Ishikawa (cell line): ENCODE results near the gene TNFRSF17.

ENCODE experiments used
- CEBPB ChIP-seq: IDR thresholded peaks from 2 replicates; pipeline ENCODE4 v1.6.1; 2012
- CREB1 ChIP-seq: IDR thresholded peaks from 2 replicates; pipeline ENCODE4 v1.6.1; 2012; ENCODE audit warnings: low read depth
- EGR1 ChIP-seq: IDR thresholded peaks from 2 replicates; pipeline ENCODE4 v1.6.1; 2012
- EP300 ChIP-seq: IDR thresholded peaks from 2 replicates; pipeline ENCODE4 v1.6.1; 2012; ENCODE audit warnings: borderline replicate concordance
- FOXM1 ChIP-seq: IDR thresholded peaks from 2 replicates; pipeline ENCODE4 v1.6.1; 2012; ENCODE audit warnings: low read depth, borderline replicate concordance
- NFIC ChIP-seq: IDR thresholded peaks from 2 replicates; pipeline ENCODE4 v1.6.1; 2012
- RAD21 ChIP-seq: IDR thresholded peaks from 2 replicates; pipeline ENCODE4 v1.6.1; 2012; ENCODE audit warnings: low read depth
- TAF1 ChIP-seq: IDR thresholded peaks from 2 replicates; pipeline ENCODE4 v1.6.1; 2012; ENCODE audit warnings: low read depth, mild to moderate bottlenecking
- TCF12 ChIP-seq: IDR thresholded peaks from 2 replicates; pipeline ENCODE4 v1.6.1; 2012; ENCODE audit warnings: low read depth
- TEAD4 ChIP-seq: IDR thresholded peaks from 2 replicates; pipeline ENCODE4 v1.6.1; 2012
- YY1 ChIP-seq: IDR thresholded peaks from 2 replicates; pipeline ENCODE4 v1.6.1; 2012; ENCODE audit warnings: low read depth
- ZBTB7A ChIP-seq: IDR thresholded peaks from 2 replicates; pipeline ENCODE4 v1.6.1; 2012; ENCODE audit warnings: low read depth
- TF ChIP-seq, protein P1 (sequence below): IDR thresholded peaks from 2 replicates; pipeline ENCODE4 v1.6.1; 2012; ENCODE audit warnings: low read depth, mild to moderate bottlenecking
- TF ChIP-seq, protein P2 (sequence below): IDR thresholded peaks from 2 replicates; pipeline ENCODE4 v1.6.1; 2012
- TF ChIP-seq, protein P3 (sequence below): IDR thresholded peaks from 2 replicates; pipeline ENCODE4 v1.6.1; 2012

TNFRSF17 gene

DNA sequence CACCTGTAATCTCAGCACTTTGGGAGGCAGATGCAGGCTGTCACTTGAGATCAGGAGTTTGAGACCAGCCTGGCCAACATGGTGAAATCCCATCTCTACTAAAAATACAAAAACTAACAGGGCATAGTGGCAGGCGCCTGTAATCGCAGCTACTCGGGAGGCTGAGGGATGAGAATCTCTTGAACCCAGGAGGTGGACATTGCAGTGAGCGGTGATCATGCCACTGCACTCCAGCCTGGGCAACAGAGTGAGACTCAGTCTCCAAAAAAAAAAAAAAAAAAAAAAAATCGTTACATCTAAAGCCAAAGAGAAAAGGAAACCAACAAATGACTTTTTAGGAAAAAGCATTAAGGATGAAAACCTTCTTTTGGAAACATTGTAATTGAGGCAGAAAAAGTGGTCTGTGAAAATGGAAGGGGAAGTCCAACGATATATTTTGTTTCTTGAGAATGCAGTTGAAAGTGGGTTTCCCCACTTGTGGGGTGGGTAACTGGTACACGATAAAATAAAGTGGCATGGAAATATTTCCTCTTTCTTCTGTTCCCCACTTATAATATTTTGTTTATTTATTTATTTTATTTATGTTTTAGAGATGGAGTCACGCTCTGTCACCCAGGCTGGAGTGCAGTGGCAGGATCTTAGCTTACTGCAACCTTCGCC, 14.1 kb downstream of the TNFRSF17 start:
- TF ChIP-seq TCF12, result no peak
- TF ChIP-seq ZBTB7A, result no peak
- TF ChIP-seq, protein P1, sequence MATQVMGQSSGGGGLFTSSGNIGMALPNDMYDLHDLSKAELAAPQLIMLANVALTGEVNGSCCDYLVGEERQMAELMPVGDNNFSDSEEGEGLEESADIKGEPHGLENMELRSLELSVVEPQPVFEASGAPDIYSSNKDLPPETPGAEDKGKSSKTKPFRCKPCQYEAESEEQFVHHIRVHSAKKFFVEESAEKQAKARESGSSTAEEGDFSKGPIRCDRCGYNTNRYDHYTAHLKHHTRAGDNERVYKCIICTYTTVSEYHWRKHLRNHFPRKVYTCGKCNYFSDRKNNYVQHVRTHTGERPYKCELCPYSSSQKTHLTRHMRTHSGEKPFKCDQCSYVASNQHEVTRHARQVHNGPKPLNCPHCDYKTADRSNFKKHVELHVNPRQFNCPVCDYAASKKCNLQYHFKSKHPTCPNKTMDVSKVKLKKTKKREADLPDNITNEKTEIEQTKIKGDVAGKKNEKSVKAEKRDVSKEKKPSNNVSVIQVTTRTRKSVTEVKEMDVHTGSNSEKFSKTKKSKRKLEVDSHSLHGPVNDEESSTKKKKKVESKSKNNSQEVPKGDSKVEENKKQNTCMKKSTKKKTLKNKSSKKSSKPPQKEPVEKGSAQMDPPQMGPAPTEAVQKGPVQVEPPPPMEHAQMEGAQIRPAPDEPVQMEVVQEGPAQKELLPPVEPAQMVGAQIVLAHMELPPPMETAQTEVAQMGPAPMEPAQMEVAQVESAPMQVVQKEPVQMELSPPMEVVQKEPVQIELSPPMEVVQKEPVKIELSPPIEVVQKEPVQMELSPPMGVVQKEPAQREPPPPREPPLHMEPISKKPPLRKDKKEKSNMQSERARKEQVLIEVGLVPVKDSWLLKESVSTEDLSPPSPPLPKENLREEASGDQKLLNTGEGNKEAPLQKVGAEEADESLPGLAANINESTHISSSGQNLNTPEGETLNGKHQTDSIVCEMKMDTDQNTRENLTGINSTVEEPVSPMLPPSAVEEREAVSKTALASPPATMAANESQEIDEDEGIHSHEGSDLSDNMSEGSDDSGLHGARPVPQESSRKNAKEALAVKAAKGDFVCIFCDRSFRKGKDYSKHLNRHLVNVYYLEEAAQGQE, result no peak
- no peak for TF ChIP-seq EP300

DNA sequence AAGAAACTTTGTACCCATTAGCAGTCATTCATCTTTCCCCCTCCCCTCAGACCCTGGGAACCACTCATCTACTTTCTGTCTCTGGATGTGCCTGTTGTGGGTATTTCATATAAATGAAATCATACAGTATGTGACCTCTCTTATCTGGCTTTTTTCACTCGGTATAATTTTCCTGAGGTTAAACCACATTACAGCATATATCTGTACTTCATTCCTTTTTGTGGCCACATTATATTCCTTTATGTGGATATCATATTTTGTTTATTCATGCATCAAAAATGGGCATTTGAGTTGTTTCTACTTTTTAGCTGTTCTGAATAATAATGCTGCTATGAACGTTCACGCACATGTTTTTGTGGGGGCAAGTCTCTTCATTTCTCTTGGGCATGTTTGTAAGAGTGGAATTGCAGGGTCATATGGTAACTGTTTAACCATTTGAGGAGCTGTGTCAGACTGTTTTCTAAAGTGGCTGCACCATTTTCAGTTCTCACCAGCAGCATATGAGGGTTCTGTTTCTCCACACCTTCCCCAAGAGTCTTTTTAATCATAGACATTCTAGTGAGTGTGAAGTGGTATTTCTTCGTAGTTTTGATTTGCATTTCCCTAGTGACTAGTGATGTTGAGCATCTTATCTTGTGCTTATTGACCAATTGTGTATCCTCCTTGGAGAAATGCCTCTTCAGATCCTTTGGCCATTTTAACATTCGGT, 15.3 kb downstream of the TNFRSF17 start:
- TF ChIP-seq EGR1 (no peak), CREB1 (no peak)
- TF ChIP-seq, protein P2, sequence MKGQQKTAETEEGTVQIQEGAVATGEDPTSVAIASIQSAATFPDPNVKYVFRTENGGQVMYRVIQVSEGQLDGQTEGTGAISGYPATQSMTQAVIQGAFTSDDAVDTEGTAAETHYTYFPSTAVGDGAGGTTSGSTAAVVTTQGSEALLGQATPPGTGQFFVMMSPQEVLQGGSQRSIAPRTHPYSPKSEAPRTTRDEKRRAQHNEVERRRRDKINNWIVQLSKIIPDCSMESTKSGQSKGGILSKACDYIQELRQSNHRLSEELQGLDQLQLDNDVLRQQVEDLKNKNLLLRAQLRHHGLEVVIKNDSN, result no peak
- TF ChIP-seq, protein P1, result no peak

DNA sequence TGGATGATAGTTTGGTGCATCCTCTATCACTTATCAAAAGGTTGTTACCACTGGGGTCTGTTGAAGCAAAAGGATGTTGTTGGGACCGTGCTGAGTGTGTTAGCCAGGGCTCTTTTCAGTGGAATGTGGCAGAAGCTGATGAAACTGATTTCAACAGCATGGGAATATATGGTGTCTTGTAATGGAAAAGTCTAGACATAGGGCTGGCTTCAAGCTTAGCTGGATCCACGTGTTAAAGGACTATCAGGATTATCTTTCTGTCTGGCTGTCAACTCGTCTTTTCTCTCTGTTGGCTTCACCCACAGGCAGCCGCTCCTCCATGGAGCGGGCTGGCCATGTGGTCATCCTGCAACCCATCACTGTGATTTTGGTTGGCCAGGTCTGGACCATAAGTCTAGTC, 20.2 kb downstream of the TNFRSF17 start:
- TF ChIP-seq NFIC (no peak), YY1 (no peak), CEBPB (no peak), TEAD4 (no peak), CREB1 (no peak), TAF1 (no peak), ZBTB7A (no peak), TCF12 (no peak), RAD21 (no peak), FOXM1 (no peak), EP300 (no peak), EGR1 (no peak)
- TF ChIP-seq, protein P2, result no peak
- TF ChIP-seq, protein P1, result no peak
- TF ChIP-seq, protein P3, sequence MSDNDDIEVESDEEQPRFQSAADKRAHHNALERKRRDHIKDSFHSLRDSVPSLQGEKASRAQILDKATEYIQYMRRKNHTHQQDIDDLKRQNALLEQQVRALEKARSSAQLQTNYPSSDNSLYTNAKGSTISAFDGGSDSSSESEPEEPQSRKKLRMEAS, result no peak

DNA sequence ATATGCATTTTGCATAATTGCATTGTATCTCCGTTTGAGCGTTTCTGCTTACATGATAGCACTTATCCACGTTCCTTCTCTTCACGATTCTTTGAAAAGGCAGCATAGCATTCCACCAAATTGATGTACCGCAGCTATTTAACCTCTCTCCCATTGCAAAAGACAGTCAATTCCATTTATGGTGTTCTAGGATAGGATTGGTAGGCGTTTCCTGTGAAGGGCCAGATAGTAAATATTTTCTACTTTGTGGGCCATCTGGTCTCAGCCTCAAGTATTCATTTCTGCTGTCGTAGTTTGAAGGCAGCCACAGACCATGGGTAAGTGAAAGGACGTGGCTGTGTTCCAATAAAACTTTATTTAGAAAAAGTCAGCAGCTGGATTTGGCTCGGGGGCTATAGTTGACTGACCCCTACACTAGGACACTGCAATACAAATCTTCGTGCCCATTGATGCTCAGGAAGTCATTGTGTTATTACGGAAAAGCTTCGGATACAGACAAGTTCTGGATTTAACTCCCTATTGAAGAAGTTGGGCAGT, 21.6 kb downstream of the TNFRSF17 start:
- TF ChIP-seq, protein P1, result no peak
- TF ChIP-seq RAD21 (no peak), FOXM1 (no peak), TEAD4 (no peak), CEBPB (no peak), TAF1 (no peak), NFIC (no peak), TCF12 (no peak), ZBTB7A (no peak), CREB1 (no peak), EP300 (no peak), EGR1 (no peak), YY1 (no peak)
- TF ChIP-seq, protein P2, result no peak
- TF ChIP-seq, protein P3, result no peak
